ENCODE measurements around the gene SLC38A6.

GRCh38 chr14:61077951-61078720 lies 97.1 kb downstream of the SLC38A6 start:
- no peak for TF ChIP-seq CTCF (IDR thresholded peaks at IDR 0.05)
- TF ChIP-seq POLR2A (IDR thresholded peaks at IDR 0.05), result no peak
- TF ChIP-seq POLR2AphosphoS5 (IDR thresholded peaks at IDR 0.05), result no peak
